NCI-H2029 (cell line): ENCODE data around the gene UBXN2A.

Source experiments
- DNase-seq: peaks from one replicate; lab custom pipeline; 2025; lab: John Stamatoyannopoulos, UW

Gene UBXN2A

GRCh38 chr2:23939987-23940717 is at the start of gene UBXN2A:
Gene UBXN2A (plus strand): TSS chr2:23940463. CDS start chr2:23958315, 17,852 bp downstream.
- DNase-seq = peak; percentile 68

GRCh38 chr2:23900133-23900532 is 40.1 kb upstream of the UBXN2A start:
- no peak for DNase-seq

GRCh38 chr2:23900541-23901322 is 39.5 kb upstream of the UBXN2A start:
- no peak for DNase-seq

- DNase-seq = no peak
Observed at GRCh38 chr2:23901966-23902846, 38.1 kb upstream of the UBXN2A start.

GRCh38 chr2:23903034-23903433 is 37.2 kb upstream of the UBXN2A start:
- DNase-seq = no peak

- DNase-seq = no peak
Observed at GRCh38 chr2:23904215-23904614, 36.0 kb upstream of the UBXN2A start.

GRCh38 chr2:23904692-23905091 is 35.6 kb upstream of the UBXN2A start:
- DNase-seq = no peak

- DNase-seq = no peak
Observed at GRCh38 chr2:23905155-23905554, 35.1 kb upstream of the UBXN2A start.

- DNase-seq = no peak
Observed at GRCh38 chr2:23912054-23912453, 28.2 kb upstream of the UBXN2A start.

GRCh38 chr2:23915327-23915726 is 24.9 kb upstream of the UBXN2A start:
- DNase-seq = peak; percentile 57

- peak; percentile 72 for DNase-seq
Observed at GRCh38 chr2:23916727-23917405, 23.4 kb upstream of the UBXN2A start.

- no peak for DNase-seq
Observed at GRCh38 chr2:23918837-23919489, 21.3 kb upstream of the UBXN2A start.

GRCh38 chr2:23924589-23925359 is 15.5 kb upstream of the UBXN2A start:
- no peak for DNase-seq

GRCh38 chr2:23925702-23926289 is 14.5 kb upstream of the UBXN2A start:
- no peak for DNase-seq

GRCh38 chr2:23926290-23926749 is 13.9 kb upstream of the UBXN2A start:
- DNase-seq = no peak

- peak; percentile 86 for DNase-seq
Observed at GRCh38 chr2:23926750-23927571, 13.3 kb upstream of the UBXN2A start, which contains the start of gene ATAD2B. Gene ATAD2B (minus strand): TSS chr2:23927123. CDS start chr2:23926770, 353 bp downstream.

GRCh38 chr2:23934259-23934658 is 6.0 kb upstream of the UBXN2A start:
- no peak for DNase-seq

GRCh38 chr2:23940718-23941620 is 706 bp downstream of the UBXN2A start:
- DNase-seq = no peak
